Upper lobe of left lung (tissue), 6 donors: ENCODE data around the gene MON2. TPM values are rescaled to one million over a fixed set of nuclear protein-coding genes. Genes with fewer than 3 reads are reported as not detected.

ENCODE experiments used
- ATAC-seq, 2 donors: fragments of 200-7000 bp; cut with Tn5 transposase; one replicate each; pipeline ENCODE4 v1.9.1; 2022; ENCODE audit warnings: mild to moderate bottlenecking in 2 of 2, moderate library complexity in 2 of 2; ENCODE audit not compliant: low FRiP score in 2 of 2
- DNase-seq, 2 donors: peaks; one replicate each; pipeline ENCODE4 v3.0.0-alpha.2; 2019 to 2020
- H3K27ac ChIP-seq, 4 donors: fragments of 200-600 bp; sonication (generic); one replicate each; pipeline ENCODE4 v1.5.1; 2016 to 2019
- H3K27me3 ChIP-seq, 4 donors: fragments of 200-600 bp; sonication (generic); one replicate each; pipeline ENCODE4 v1.5.1; 2017 to 2019
- H3K36me3 ChIP-seq, 4 donors: fragments of 200-600 bp; sonication (generic); one replicate each; pipeline ENCODE4 v1.5.1; 2016 to 2019
- H3K4me1 ChIP-seq, 4 donors: fragments of 200-600 bp; sonication (generic); one replicate each; pipeline ENCODE4 v1.5.1; 2018 to 2019
- H3K4me3 ChIP-seq, 4 donors: fragments of 200-600 bp; sonication (generic); one replicate each; pipeline ENCODE4 v1.5.1; 2017 to 2019; ENCODE audit warnings: mild to moderate bottlenecking in 2 of 4, moderate library complexity in 1 of 4
- H3K9me3 ChIP-seq, 4 donors: fragments of 200-600 bp; sonication (generic); one replicate each; pipeline ENCODE4 v1.5.1; 2018 to 2019
- EP300 ChIP-seq, 4 donors: sonication (generic); formaldehyde crosslinking; IDR thresholded peaks; one replicate each; pipeline ENCODE4 v1.5.1; 2017; ENCODE audit warnings: antibody characterized with exemption in 4 of 4, control low read depth in 2 of 4
- POLR2A ChIP-seq, 4 donors: fragments of 450-650 bp; IDR thresholded peaks; one replicate each; pipeline ENCODE4 v1.5.1; 2016 to 2017; ENCODE audit warnings: antibody characterized with exemption in 4 of 4, mild to moderate bottlenecking in 2 of 4
- POLR2AphosphoS5 ChIP-seq, 2 donors: sonication (generic); formaldehyde crosslinking; IDR thresholded peaks; one replicate each; pipeline ENCODE4 v1.5.1; 2017; ENCODE audit warnings: antibody characterized with exemption in 2 of 2
- WGBS, 2 donors: methylation state at CpG; one replicate each; pipeline ENCODE4 v1.1.5; 2017 to 2018; 5-methylcytosine and 5-hydroxymethylcytosine counted together
- total RNA-seq, 6 donors: library from RNA; depleted of rRNA in 4 of 6; stranded (reverse); fragments of >200 nt in 4 of 6; gene quantifications; one replicate each; pipeline versions ENCODE4 v1.1.0 to v1.2.1, GENCODE V29; 2016 to 2021
- TF ChIP-seq, protein P1 (sequence below), 6 experiments: fragments of 450-650 bp in 4 of 6; fragments of 200-600 bp in 2 of 6; sonication (generic) in 2 of 6; IDR thresholded peaks; one replicate each; pipeline ENCODE4 v1.5.1; 2016 to 2019; ENCODE audit warnings: antibody characterized with exemption in 6 of 6
- donor health status: DM: no; HTN: no; CAD: no; lungs with moderate emphysema.
- donor health status: DM: no; HTN: yes; CAD: no; lungs with severe emphysema.

Gene MON2
- total RNA-seq, 6 donors from 2014 or later: 43.5 to 129 (median 64.2) TPM

DNA sequence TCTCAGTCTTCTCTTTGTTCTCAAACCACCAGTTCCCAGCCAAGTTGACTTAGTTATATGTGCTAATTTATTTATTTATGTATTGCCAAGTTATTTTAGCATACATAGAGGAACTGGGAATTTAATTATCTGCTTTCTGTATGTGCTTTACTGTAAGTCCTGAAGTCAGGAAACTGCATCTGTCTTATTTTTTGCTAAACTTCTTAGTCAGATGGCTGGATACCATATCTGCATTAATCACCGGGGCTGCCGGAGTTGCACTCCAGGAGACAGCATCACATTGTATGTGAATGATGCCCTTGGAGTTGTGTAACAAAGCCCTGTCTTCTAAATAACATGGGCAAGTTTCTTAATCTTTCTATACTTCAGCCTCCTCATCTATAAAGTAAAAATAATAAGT, 96.2 kb downstream of the MON2 start:
- WGBS, 2 donors: 92 to 94% methylated on average over 2 of the region's 2 CpGs
- H3K36me3 ChIP-seq: peaks cover 9 to 68% (median 23%) of the 10 kb centered on the region in 4 donors

DNA sequence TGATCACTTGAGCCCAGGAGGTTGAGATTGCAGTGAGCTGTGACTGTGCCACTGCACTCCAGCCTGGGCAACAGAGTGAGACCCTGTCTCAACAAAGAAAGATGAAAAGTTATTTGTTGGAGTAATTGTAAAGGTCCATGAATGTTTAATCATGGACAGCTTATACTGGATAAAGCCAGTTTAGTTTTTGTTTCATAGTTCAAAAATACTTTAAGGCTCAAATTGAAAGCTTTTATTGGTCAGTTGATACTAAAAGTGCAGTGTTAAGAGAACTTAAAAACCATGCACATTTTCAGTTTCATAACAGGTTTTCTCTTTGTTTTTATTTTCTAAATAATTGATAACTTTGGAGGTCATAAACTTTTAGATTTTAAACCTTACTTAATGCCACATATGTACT, 108.4 kb downstream of the MON2 start:
- no peaks in the 10 kb centered on the region for H3K9me3 ChIP-seq
- H3K27me3 ChIP-seq: no peaks in the 10 kb centered on the region
- ATAC-seq: no peak
- TF ChIP-seq, protein P1, sequence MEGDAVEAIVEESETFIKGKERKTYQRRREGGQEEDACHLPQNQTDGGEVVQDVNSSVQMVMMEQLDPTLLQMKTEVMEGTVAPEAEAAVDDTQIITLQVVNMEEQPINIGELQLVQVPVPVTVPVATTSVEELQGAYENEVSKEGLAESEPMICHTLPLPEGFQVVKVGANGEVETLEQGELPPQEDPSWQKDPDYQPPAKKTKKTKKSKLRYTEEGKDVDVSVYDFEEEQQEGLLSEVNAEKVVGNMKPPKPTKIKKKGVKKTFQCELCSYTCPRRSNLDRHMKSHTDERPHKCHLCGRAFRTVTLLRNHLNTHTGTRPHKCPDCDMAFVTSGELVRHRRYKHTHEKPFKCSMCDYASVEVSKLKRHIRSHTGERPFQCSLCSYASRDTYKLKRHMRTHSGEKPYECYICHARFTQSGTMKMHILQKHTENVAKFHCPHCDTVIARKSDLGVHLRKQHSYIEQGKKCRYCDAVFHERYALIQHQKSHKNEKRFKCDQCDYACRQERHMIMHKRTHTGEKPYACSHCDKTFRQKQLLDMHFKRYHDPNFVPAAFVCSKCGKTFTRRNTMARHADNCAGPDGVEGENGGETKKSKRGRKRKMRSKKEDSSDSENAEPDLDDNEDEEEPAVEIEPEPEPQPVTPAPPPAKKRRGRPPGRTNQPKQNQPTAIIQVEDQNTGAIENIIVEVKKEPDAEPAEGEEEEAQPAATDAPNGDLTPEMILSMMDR (IDR thresholded peaks at IDR 0.05): no peak
- no peak for TF ChIP-seq POLR2AphosphoS5 (IDR thresholded peaks at IDR 0.05)
- no peak for TF ChIP-seq POLR2A (IDR thresholded peaks at IDR 0.05)
- TF ChIP-seq EP300 (IDR thresholded peaks at IDR 0.05): no peak
- no peaks in the 10 kb centered on the region for H3K4me1 ChIP-seq
- H3K4me3 ChIP-seq: no peak overlapping the region
- H3K36me3 ChIP-seq: peaks cover 0 to 43% (median 8%) of the 10 kb centered on the region in 4 donors
- H3K27ac ChIP-seq: no peak overlapping the region
- DNase-seq: no peak

More for the DNA sequence above, 96.2 kb downstream of the MON2 start:
- DNase-seq (no peak), ATAC-seq (no peak)
- Histone ChIP-seq H3K4me3 (no peak overlapping the region), H3K9me3 (no peaks in the 10 kb centered on the region), H3K4me1 (no peaks in the 10 kb centered on the region), H3K27me3 (no peaks in the 10 kb centered on the region), H3K27ac (no peak overlapping the region)
- TF ChIP-seq EP300 (IDR thresholded peaks at IDR 0.05): no peak

DNA sequence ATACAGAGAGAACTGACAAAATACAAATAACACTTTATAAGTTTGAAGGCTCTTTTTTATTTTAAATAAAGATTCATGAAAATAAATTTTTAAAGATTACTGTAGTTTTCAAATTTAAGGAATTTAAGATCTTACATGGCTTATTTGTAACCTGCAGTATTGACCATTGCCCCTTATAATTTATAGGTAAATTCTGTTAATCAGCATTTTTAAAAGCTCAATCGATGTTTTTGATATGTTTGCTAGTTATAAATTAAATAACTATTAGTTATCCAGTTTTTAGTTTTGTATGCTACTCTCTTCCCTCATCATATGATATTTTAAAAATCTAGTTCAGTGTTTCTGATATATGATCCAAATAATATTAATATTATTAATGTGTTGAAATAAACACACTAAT, 109.9 kb downstream of the MON2 start:
- ATAC-seq: no peak

DNA sequence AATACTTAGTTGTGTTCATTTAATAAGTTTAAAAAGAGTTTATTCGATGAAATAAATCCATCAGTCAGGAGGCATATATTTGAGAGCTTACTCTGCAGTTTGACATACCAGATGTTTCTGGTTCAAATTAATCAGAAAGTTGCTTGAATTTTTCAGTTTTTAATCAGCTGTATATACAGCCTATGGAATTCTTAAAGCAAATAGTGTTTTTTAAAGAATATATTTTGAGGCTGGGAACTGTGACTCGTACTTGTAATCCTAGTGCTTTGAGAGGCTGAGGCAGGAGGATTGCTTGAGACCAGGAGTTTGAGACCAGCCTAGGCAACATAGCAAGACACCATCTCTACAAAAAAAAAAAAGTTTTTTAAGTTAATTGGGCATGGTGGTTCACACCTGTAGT, 112.1 kb downstream of the MON2 start:
- H3K9me3 ChIP-seq: no peaks in the 10 kb centered on the region
- ATAC-seq (no peak), DNase-seq (no peak)
- no peak overlapping the region for H3K27ac ChIP-seq
- H3K4me1 ChIP-seq: no peaks in the 10 kb centered on the region
- TF ChIP-seq POLR2A (IDR thresholded peaks at IDR 0.05) (no peak), POLR2AphosphoS5 (IDR thresholded peaks at IDR 0.05) (no peak), EP300 (IDR thresholded peaks at IDR 0.05) (no peak)
- TF ChIP-seq, protein P1 (IDR thresholded peaks at IDR 0.05): no peak
- whole genome bisulfite sequencing, 2 donors: 93 to 99% methylated on average over 2 of the region's 2 CpGs
- H3K36me3 ChIP-seq: peaks cover 0 to 28% (median 4%) of the 10 kb centered on the region in 4 donors
- no peaks in the 10 kb centered on the region for H3K27me3 ChIP-seq
- H3K4me3 ChIP-seq: no peak overlapping the region

More for the DNA sequence above, 109.9 kb downstream of the MON2 start:
- H3K36me3 ChIP-seq: peaks cover 0 to 38% (median 8%) of the 10 kb centered on the region in 4 donors
- 93 to 100% methylated on average over 1 of the region's 1 CpG for WGBS, 2 donors
- DNase-seq: no peak
- H3K4me1 ChIP-seq: no peaks in the 10 kb centered on the region
- no peak for TF ChIP-seq POLR2A (IDR thresholded peaks at IDR 0.05)
- TF ChIP-seq POLR2AphosphoS5 (IDR thresholded peaks at IDR 0.05): no peak
- TF ChIP-seq, protein P1 (IDR thresholded peaks at IDR 0.05): no peak
- no peak for TF ChIP-seq EP300 (IDR thresholded peaks at IDR 0.05)
- H3K27me3 ChIP-seq: no peaks in the 10 kb centered on the region
- no peaks in the 10 kb centered on the region for H3K9me3 ChIP-seq
- H3K4me3 ChIP-seq: no peak overlapping the region
- H3K27ac ChIP-seq: no peak overlapping the region

DNA sequence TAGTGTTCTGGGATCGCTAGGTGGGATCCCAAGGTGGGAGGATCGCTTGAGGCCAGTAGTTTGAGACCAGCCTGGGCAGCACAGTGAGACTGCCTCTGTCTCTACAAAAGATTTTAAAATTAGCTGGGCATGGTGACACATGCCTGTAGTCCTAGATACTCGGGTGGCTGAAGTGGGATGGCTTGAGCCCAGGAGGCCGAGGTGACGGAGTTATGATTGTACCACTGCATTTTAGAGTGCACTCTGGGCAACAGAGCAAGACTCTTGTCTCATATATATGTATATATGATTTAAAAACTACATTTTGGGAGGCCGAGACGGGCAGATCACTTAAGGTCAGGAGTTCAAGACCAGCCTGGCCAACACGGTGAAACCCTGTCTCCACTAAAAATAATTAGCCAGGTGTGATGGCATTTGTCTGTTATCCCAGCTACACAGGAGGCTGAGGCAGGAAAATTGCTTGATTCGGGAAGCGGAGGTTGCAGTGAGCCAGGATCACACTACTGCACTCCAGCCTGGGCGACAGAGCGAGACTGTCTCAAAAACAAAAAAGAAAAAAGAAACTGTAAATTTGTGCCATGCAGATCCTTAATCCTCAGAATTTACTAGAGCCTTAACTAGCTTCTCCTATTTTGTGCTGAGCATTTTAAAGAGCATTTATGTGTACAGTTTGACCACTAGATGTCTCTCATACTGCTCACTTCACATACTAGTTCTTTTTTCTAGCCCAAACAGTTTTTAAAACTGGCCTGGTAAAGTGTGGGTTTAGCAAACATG, 114.8 kb downstream of the MON2 start:
- H3K36me3 ChIP-seq: peaks cover 0 to 24% (median 4%) of the 10 kb centered on the region in 4 donors
- no peak for DNase-seq

More for the DNA sequence above, 114.8 kb downstream of the MON2 start:
- no peak overlapping the region for H3K27ac ChIP-seq
- no peak overlapping the region for H3K4me3 ChIP-seq
- no peaks in the 10 kb centered on the region for H3K27me3 ChIP-seq
- no peaks in the 10 kb centered on the region for H3K9me3 ChIP-seq
- H3K4me1 ChIP-seq: no peaks in the 10 kb centered on the region
- TF ChIP-seq, protein P1 (IDR thresholded peaks at IDR 0.05): peak; percentile 38 to 72 (median 54)
- TF ChIP-seq POLR2AphosphoS5 (IDR thresholded peaks at IDR 0.05): no peak
- no peak for TF ChIP-seq EP300 (IDR thresholded peaks at IDR 0.05)
- peak in 1 of 2 donors; percentile 81 for ATAC-seq
- WGBS, 2 donors: 87% methylated on average over 12 of the region's 12 CpGs
